A549 (cell line): ENCODE measurements around the gene NCAM2. TPM values are rescaled to one million over a fixed set of nuclear protein-coding genes. Genes with fewer than 3 reads are reported as not detected.

ENCODE experiments used
- ATAC-seq, 2 experiments: fragments of 200-7000 bp in 1 of 2; fragments of >200 bp in 1 of 2; cut with Nextera tagmentation in 1 of 2; cut with Tn5 transposase in 1 of 2; 3 replicates each; pipeline versions ENCODE4 v1.8.0 to v1.9.1; 2018 to 2020; ENCODE audit warnings: mild to moderate bottlenecking in 1 of 2, moderate library complexity in 1 of 2
- CTCF ChIA-PET: fragments of 300-600 bp; sonication (Branson Sonifier 250); formaldehyde crosslinking; extraction: SDS; loops from one replicate; lab custom pipeline; 2021; ENCODE audit warnings: antibody characterized with exemption, inconsistent platforms; lab: Yijun Ruan, JAX
- POLR2A ChIA-PET: fragments of 350-600 bp; formaldehyde crosslinking; extraction: SDS; loops from one replicate; lab custom pipeline; 2021; ENCODE audit warnings: antibody characterized with exemption, inconsistent platforms; lab: Yijun Ruan, JAX
- DNase-seq, 2 experiments: peaks; one replicate each; pipeline versions ENCODE4 v3.0.0 to v3.0.0-alpha.2; 2011 to 2016; ENCODE audit warnings: low read depth in 1 of 2, low spot score in 1 of 2
- FAIRE-seq: peaks from 2 replicates; lab custom pipeline; 2011; peaks lifted over from hg19 to GRCh38; lab: Jason Lieb, UNC
- H3K27ac ChIP-seq, 2 experiments: fragments of >200 bp; sonication (Bioruptor Twin); formaldehyde crosslinking; 3 replicates each; pipeline ENCODE4 v1.5.1; 2016 to 2017
- H3K4me1 ChIP-seq: fragments of >200 bp; sonication (Bioruptor Twin); formaldehyde crosslinking; 3 replicates; pipeline ENCODE4 v1.6.1; 2016
- H3K4me2 ChIP-seq: fragments of >200 bp; sonication (Bioruptor Twin); formaldehyde crosslinking; 3 replicates; pipeline ENCODE4 v1.6.1; 2016
- H3K4me3 ChIP-seq: fragments of >200 bp; sonication (Bioruptor Twin); formaldehyde crosslinking; 3 replicates; pipeline ENCODE4 v1.5.1; 2016
- H3K9me3 ChIP-seq: fragments of >200 bp; sonication (Bioruptor Twin); formaldehyde crosslinking; 3 replicates; pipeline ENCODE4 v1.6.1; 2016
- BHLHE40 ChIP-seq: IDR thresholded peaks from 2 replicates; pipeline ENCODE4 v1.6.1; 2012; ENCODE audit warnings: low read depth, low read length, inconsistent platforms
- CBX2 ChIP-seq: fragments of 200-600 bp; sonication (generic); IDR thresholded peaks from 2 replicates; pipeline ENCODE4 v1.6.1; 2016; ENCODE audit warnings: low read depth, mild to moderate bottlenecking, borderline replicate concordance
- CHD4 ChIP-seq: fragments of 200-600 bp; sonication (generic); IDR thresholded peaks from 2 replicates; pipeline ENCODE4 v1.6.1; 2016; ENCODE audit warnings: antibody characterized with exemption, mild to moderate bottlenecking, borderline replicate concordance
- EP300 ChIP-seq, 2 experiments: fragments of >200 bp; sonication (Bioruptor Twin); formaldehyde crosslinking; IDR thresholded peaks; 2 replicates in 1 of 2; 3 replicates in 1 of 2; pipeline ENCODE4 v1.6.1; 2016 to 2017
- FOSL2 ChIP-seq, 2 experiments: fragments of 450-650 bp in 1 of 2; fragments of >200 bp in 1 of 2; sonication (Bioruptor Twin) in 1 of 2; formaldehyde crosslinking; IDR thresholded peaks; 2 replicates each; pipeline versions ENCODE4 v1.5.0 to v1.6.1; 2016 to 2020; ENCODE audit warnings: mild to moderate bottlenecking in 1 of 2, moderate library complexity in 1 of 2
- GATA3 ChIP-seq: IDR thresholded peaks from 2 replicates; pipeline ENCODE4 v1.6.1; 2012; ENCODE audit warnings: borderline replicate concordance
- HDAC2 ChIP-seq: fragments of 200-600 bp; sonication (generic); IDR thresholded peaks from 2 replicates; pipeline ENCODE4 v1.6.1; 2016
- HOXB13 ChIP-seq: fragments of 250-450 bp; sonication (Bioruptor Pico); IDR thresholded peaks from 2 replicates; pipeline ENCODE4 v1.5.0; 2020; ENCODE audit warnings: low read depth, mild to moderate bottlenecking, moderate library complexity
- HOXB5 ChIP-seq: fragments of 250-450 bp; sonication (Bioruptor Pico); IDR thresholded peaks from 2 replicates; pipeline ENCODE4 v1.5.0; 2020; ENCODE audit warnings: mild to moderate bottlenecking, moderate library complexity
- JUN ChIP-seq, 2 experiments: fragments of >200 bp; sonication (Bioruptor Twin); formaldehyde crosslinking; IDR thresholded peaks; 2 replicates in 1 of 2; 3 replicates in 1 of 2; pipeline ENCODE4 v1.6.1; 2016 to 2017
- JUNB ChIP-seq: fragments of >200 bp; sonication (Bioruptor Twin); formaldehyde crosslinking; IDR thresholded peaks from 2 replicates; pipeline ENCODE4 v1.6.1; 2016
- RAD21 ChIP-seq, 2 experiments: fragments of >200 bp in 1 of 2; sonication (Bioruptor Twin) in 1 of 2; formaldehyde crosslinking in 1 of 2; IDR thresholded peaks in 1 of 2; conservative IDR thresholded peaks in 1 of 2; 2 replicates in 1 of 2; 3 replicates in 1 of 2; pipeline ENCODE4 v1.6.1; 2012 to 2018; ENCODE audit warnings: inconsistent platforms in 1 of 2
- RFX5 ChIP-seq: fragments of 450-650 bp; IDR thresholded peaks from 2 replicates; pipeline ENCODE4 v1.7.1; 2014; ENCODE audit warnings: antibody characterized with exemption, mild to moderate bottlenecking, moderate library complexity
- RNF2 ChIP-seq: fragments of 200-600 bp; sonication (generic); IDR thresholded peaks from 2 replicates; pipeline ENCODE4 v1.6.1; 2016; ENCODE audit warnings: low read depth, mild to moderate bottlenecking, antibody characterized with exemption, moderate library complexity, borderline replicate concordance
- ZNF302 ChIP-seq: fragments of 250-450 bp; sonication (Bioruptor Pico); IDR thresholded peaks from 2 replicates; pipeline ENCODE4 v1.9.0; 2021; ENCODE audit warnings: inconsistent platforms, mild to moderate bottlenecking, moderate library complexity
- WGBS: methylation state at CpG from one replicate; pipeline ENCODE4 v1.1.6; 2017; ENCODE audit errors: missing lambda C conversion rate; 5-methylcytosine and 5-hydroxymethylcytosine counted together
- polyA plus RNA-seq, 4 experiments: library from polyadenylated mRNA; depleted of rRNA in 3 of 4; stranded (reverse); fragments of >200 nt; fragmentation: RNase III in 1 of 4; extraction: RNeasy Plus Mini Kit Qiagen cat#74134 plus additional on column Dnase treatment in 1 of 4; gene quantifications; 2 replicates in 3 of 4; 3 replicates in 1 of 4; pipeline ENCODE4 v1.2.3, GENCODE V29; 2011 to 2017
- TF ChIP-seq, protein P1 (sequence below): fragments of >200 bp; sonication (Bioruptor Twin); formaldehyde crosslinking; IDR thresholded peaks from 3 replicates; pipeline ENCODE4 v1.5.1; 2016
- TF ChIP-seq, protein P2 (sequence below): fragments of 150-350 bp; IDR thresholded peaks from 2 replicates; pipeline ENCODE4 v1.6.1; 2014; ENCODE audit warnings: low read depth, mild to moderate bottlenecking, low read length
- TF ChIP-seq, protein P3 (sequence below): fragments of 250-450 bp; sonication (Bioruptor Pico); IDR thresholded peaks from 2 replicates; pipeline ENCODE4 v1.5.0; 2021; ENCODE audit warnings: mild to moderate bottlenecking, moderate library complexity, borderline replicate concordance
- TF ChIP-seq, protein P4 (sequence below): fragments of >200 bp; sonication (Bioruptor Twin); formaldehyde crosslinking; IDR thresholded peaks from 3 replicates; pipeline ENCODE4 v1.6.1; 2016

The NCAM2 gene
- polyA plus RNA-seq, 2 of the 4 experiments (the other 2 are of a cell fraction) = not detected

DNA sequence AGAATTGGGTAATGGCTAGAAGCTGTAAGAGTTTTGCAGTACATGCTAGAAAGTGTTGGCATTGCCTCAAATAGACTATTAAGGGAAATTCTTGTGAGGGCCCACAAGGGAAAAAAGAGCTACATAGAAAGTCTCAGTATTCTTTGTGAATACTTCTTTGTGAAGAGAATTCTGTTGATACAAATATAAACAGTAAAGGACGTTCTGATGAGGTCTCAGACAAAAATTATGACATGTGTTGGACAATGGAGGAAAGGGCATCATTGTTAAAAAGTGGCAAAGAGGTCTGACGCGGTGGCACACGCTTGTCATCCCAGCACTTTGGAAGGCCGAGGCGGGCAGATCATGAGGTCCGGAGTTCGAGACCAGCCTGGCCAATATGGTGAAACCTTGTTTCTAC is 458.9 kb downstream of the NCAM2 start:
- no peak for ATAC-seq
- 17% methylated on average over 8 of the region's 8 CpGs for WGBS
- no peak for FAIRE-seq
- POLR2A ChIA-PET = no interaction called here
- Histone ChIP-seq H3K4me1 (no peaks in the 10 kb centered on the region), H3K27ac (no peak overlapping the region), H3K4me2 (no peak overlapping the region), H3K9me3 (no peaks in the 10 kb centered on the region), H3K4me3 (no peak overlapping the region)
- TF ChIP-seq ZNF302 = no peak
- TF ChIP-seq JUN (IDR thresholded peaks at IDR 0.05) = no peak
- TF ChIP-seq CBX2 = no peak
- TF ChIP-seq, protein P1, sequence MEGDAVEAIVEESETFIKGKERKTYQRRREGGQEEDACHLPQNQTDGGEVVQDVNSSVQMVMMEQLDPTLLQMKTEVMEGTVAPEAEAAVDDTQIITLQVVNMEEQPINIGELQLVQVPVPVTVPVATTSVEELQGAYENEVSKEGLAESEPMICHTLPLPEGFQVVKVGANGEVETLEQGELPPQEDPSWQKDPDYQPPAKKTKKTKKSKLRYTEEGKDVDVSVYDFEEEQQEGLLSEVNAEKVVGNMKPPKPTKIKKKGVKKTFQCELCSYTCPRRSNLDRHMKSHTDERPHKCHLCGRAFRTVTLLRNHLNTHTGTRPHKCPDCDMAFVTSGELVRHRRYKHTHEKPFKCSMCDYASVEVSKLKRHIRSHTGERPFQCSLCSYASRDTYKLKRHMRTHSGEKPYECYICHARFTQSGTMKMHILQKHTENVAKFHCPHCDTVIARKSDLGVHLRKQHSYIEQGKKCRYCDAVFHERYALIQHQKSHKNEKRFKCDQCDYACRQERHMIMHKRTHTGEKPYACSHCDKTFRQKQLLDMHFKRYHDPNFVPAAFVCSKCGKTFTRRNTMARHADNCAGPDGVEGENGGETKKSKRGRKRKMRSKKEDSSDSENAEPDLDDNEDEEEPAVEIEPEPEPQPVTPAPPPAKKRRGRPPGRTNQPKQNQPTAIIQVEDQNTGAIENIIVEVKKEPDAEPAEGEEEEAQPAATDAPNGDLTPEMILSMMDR = no peak
- no peak for TF ChIP-seq GATA3
- CTCF ChIA-PET = no interaction called here
- DNase-seq = no peak

DNA sequence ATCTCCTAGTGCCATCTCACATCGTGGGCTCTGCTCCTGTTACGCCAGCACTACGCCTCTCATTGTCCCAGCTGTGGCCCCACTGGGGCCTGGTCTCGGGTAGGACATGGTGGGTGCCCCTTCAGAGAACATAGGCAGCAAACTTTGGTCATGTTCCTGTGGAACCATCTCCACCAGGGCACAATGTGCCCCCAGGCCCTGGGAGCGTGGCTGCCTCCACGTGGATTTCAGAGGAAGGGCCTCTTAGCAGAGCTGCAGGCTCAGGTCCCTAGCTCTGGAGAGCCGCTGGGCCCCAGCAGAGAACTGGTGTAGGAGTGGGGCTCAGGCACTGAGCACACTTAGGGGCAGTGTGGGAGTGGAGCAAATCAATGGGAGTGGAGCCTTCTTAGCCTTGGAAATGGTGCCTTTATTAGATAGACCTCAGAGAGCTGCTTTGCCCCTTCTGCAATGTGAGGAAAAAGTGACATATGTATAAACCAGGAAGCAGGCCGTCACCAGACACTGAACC is 460.0 kb downstream of the NCAM2 start:
- POLR2A ChIA-PET = no interaction called here
- TF ChIP-seq CBX2 (no peak), HOXB5 (CRISPR knock-in tag) (no peak), GATA3 (no peak), JUNB (no peak), EP300 (IDR thresholded peaks at IDR 0.05) (no peak), BHLHE40 (no peak), CHD4 (no peak), RFX5 (no peak)
- ATAC-seq = no peak

DNA sequence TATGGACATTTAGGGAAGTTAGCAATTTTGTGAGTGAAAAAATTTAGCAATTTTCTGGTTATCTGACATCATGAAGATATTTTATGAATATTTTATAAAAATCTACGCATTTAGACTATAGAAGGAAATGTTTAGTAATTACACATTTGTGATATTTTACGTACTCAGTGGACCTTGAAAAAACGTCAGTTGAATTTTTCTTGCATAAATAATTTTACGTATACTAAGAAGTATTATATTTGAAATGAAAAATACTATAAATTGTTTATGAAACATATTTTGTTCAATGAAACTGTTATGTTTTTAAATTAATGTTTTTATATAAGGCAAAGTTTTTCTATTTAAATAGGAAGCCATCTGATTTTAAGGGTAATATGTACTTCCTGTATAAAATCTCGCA is 462.8 kb downstream of the NCAM2 start:
- no peak overlapping the region for H3K27ac ChIP-seq
- no peaks in the 10 kb centered on the region for H3K9me3 ChIP-seq
- no peak overlapping the region for H3K4me2 ChIP-seq
- DNase-seq (no peak), FAIRE-seq (no peak), ATAC-seq (no peak)
- 15% methylated on average over 5 of the region's 5 CpGs for WGBS
- TF ChIP-seq, protein P2, sequence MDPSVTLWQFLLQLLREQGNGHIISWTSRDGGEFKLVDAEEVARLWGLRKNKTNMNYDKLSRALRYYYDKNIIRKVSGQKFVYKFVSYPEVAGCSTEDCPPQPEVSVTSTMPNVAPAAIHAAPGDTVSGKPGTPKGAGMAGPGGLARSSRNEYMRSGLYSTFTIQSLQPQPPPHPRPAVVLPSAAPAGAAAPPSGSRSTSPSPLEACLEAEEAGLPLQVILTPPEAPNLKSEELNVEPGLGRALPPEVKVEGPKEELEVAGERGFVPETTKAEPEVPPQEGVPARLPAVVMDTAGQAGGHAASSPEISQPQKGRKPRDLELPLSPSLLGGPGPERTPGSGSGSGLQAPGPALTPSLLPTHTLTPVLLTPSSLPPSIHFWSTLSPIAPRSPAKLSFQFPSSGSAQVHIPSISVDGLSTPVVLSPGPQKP = no peak
- TF ChIP-seq HOXB13 (CRISPR knock-in tag) (no peak), RAD21 (conservative IDR thresholded peaks at IDR 0.05 in 1 of 2, IDR thresholded peaks at IDR 0.05 in 1 of 2) (no peak), RFX5 (no peak), HDAC2 (no peak)
- H3K4me3 ChIP-seq = no peak overlapping the region
- ChIA-PET POLR2A (no interaction called here), CTCF (no interaction called here)
- H3K4me1 ChIP-seq = no peaks in the 10 kb centered on the region

More for the DNA sequence above, 460.0 kb downstream of the NCAM2 start:
- FAIRE-seq (no peak), DNase-seq (no peak)
- no peak overlapping the region for H3K4me2 ChIP-seq
- no peaks in the 10 kb centered on the region for H3K4me1 ChIP-seq
- H3K9me3 ChIP-seq = no peaks in the 10 kb centered on the region
- CTCF ChIA-PET = interaction anchor here (0.9 kb wide), 1 partner anchor 130 kb away, joined by 3 read pairs; no protein-coding TSS in a partner anchor
- WGBS = 0% methylated on average over 4 of the region's 8 CpGs
- H3K27ac ChIP-seq = no peak overlapping the region
- no peak overlapping the region for H3K4me3 ChIP-seq

DNA sequence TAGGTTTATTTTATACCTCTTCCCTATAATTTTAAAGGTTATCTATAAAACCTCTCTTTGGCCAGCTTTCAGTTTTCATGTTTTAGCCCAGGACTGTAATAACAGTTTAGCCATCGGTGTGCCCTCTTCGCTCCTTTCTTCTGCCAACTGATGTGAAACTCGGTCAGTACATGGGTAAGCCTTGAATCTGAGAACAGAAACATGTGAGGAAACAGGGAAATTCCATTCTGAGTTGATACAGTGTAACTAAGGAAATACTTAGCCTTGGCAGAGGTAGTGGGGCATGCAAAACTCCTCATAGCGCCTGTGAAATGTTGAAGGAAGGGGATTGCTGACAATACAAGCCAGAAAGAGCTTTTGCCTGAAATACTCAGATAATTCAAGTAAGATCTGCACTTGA is 465.2 kb downstream of the NCAM2 start:
- no peaks in the 10 kb centered on the region for H3K9me3 ChIP-seq
- no peak overlapping the region for H3K4me2 ChIP-seq
- TF ChIP-seq JUN (IDR thresholded peaks at IDR 0.05) (no peak), RNF2 (no peak), HOXB13 (CRISPR knock-in tag) (no peak), FOSL2 (IDR thresholded peaks at IDR 0.05) (no peak), FOSL2 (CRISPR knock-in tag; IDR thresholded peaks at IDR 0.05) (no peak)
- TF ChIP-seq, protein P3, sequence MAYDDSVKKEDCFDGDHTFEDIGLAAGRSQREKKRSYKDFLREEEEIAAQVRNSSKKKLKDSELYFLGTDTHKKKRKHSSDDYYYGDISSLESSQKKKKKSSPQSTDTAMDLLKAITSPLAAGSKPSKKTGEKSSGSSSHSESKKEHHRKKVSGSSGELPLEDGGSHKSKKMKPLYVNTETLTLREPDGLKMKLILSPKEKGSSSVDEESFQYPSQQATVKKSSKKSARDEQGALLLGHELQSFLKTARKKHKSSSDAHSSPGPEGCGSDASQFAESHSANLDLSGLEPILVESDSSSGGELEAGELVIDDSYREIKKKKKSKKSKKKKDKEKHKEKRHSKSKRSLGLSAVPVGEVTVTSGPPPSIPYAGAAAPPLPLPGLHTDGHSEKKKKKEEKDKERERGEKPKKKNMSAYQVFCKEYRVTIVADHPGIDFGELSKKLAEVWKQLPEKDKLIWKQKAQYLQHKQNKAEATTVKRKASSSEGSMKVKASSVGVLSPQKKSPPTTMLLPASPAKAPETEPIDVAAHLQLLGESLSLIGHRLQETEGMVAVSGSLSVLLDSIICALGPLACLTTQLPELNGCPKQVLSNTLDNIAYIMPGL (CRISPR knock-in tag) = no peak
- TF ChIP-seq, protein P4, sequence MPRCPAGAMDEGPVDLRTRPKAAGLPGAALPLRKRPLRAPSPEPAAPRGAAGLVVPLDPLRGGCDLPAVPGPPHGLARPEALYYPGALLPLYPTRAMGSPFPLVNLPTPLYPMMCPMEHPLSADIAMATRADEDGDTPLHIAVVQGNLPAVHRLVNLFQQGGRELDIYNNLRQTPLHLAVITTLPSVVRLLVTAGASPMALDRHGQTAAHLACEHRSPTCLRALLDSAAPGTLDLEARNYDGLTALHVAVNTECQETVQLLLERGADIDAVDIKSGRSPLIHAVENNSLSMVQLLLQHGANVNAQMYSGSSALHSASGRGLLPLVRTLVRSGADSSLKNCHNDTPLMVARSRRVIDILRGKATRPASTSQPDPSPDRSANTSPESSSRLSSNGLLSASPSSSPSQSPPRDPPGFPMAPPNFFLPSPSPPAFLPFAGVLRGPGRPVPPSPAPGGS = no peak
- TF ChIP-seq, protein P2 = no peak
- no peak for ATAC-seq
- ChIA-PET POLR2A (no interaction called here), CTCF (no interaction called here)
- H3K4me3 ChIP-seq = no peak overlapping the region
- 7% methylated on average over 4 of the region's 4 CpGs for WGBS
- no peak overlapping the region for H3K27ac ChIP-seq
- DNase-seq = no peak
- no peaks in the 10 kb centered on the region for H3K4me1 ChIP-seq
- no peak for FAIRE-seq
